OCI-LY7 (cell line): ENCODE measurements around the gene ZNF438. TPM values are rescaled to one million over a fixed set of nuclear protein-coding genes. Genes with fewer than 3 reads are reported as not detected.
"Not testable (repeated sequence)": the region's sequence is repeated elsewhere in the genome, so short reads cannot be mapped to it uniquely, and the experiment has no call there.

Source experiments
- BruUV-seq: library from RNA; stranded (reverse); fragments of 400-500 nt; replicated peaks from 2 replicates; lab custom pipeline; 2021; lab: Mats Ljungman, UMichigan
- CTCF ChIA-PET: fragments of 300-600 bp; sonication (Branson Sonifier 250); formaldehyde crosslinking; loops from one replicate; lab custom pipeline; 2022; ENCODE audit warnings: antibody characterized with exemption; ENCODE audit not compliant: unreplicated experiment; lab: Charles Lee
- POLR2A ChIA-PET: fragments of 300-600 bp; sonication (Branson Sonifier 250); formaldehyde crosslinking; loops from one replicate; lab custom pipeline; 2022; ENCODE audit warnings: antibody characterized with exemption; lab: Charles Lee
- DNase-seq: peaks from one replicate; pipeline ENCODE4 v3.0.0-alpha.2; 2015; ENCODE audit warnings: low spot score
- H2AFZ ChIP-seq: fragments of 200-600 bp; sonication (generic), shearing (Covaris generic); 2 replicates; pipeline ENCODE4 v1.6.1; 2014; ENCODE audit warnings: mild to moderate bottlenecking, antibody characterized with exemption, low read length, moderate library complexity
- H3K27ac ChIP-seq: fragments of 200-600 bp; sonication (generic); 2 replicates; pipeline ENCODE4 v1.5.1; 2014; ENCODE audit warnings: mixed run types, low read depth, mild to moderate bottlenecking, moderate library complexity, low read length, inconsistent platforms; ENCODE audit not compliant: poor library complexity, severe bottlenecking
- H3K36me3 ChIP-seq: fragments of 200-600 bp; sonication (generic); 2 replicates; pipeline ENCODE4 v1.6.1; 2014; ENCODE audit warnings: mild to moderate bottlenecking, antibody characterized with exemption, low read length, moderate library complexity, mixed read lengths; ENCODE audit not compliant: insufficient read depth
- H3K4me1 ChIP-seq: fragments of 200-600 bp; sonication (generic); 2 replicates; pipeline ENCODE4 v1.5.1; 2014; ENCODE audit warnings: mild to moderate bottlenecking, low read length; ENCODE audit not compliant: insufficient read depth, poor library complexity, severe bottlenecking
- H3K4me2 ChIP-seq: fragments of 200-600 bp; sonication (generic); 2 replicates; pipeline ENCODE4 v1.6.1; 2014; ENCODE audit warnings: mild to moderate bottlenecking, low read length
- H3K4me3 ChIP-seq: fragments of 200-600 bp; sonication (generic); 2 replicates; pipeline ENCODE4 v1.5.1; 2014; ENCODE audit warnings: mild to moderate bottlenecking, low read depth, low read length; ENCODE audit not compliant: poor library complexity, severe bottlenecking
- H3K79me2 ChIP-seq: fragments of 200-600 bp; sonication (generic); 2 replicates; pipeline ENCODE4 v1.6.1; 2016; ENCODE audit warnings: low read depth, mild to moderate bottlenecking, low read length, moderate library complexity, mixed read lengths; ENCODE audit not compliant: insufficient read depth
- H3K9me2 ChIP-seq: fragments of 200-600 bp; sonication (generic); 2 replicates; pipeline ENCODE4 v1.6.1; 2016; ENCODE audit warnings: mild to moderate bottlenecking, low read length, mixed read lengths; ENCODE audit not compliant: insufficient read depth
- H3K9me3 ChIP-seq: fragments of 200-600 bp; sonication (generic); 2 replicates; pipeline ENCODE4 v1.6.1; 2014; ENCODE audit warnings: mild to moderate bottlenecking, mixed run types, low read length, mixed read lengths
- H4K20me1 ChIP-seq: fragments of 200-600 bp; sonication (generic); 2 replicates; pipeline ENCODE4 v1.6.1; 2014; ENCODE audit warnings: mild to moderate bottlenecking, antibody characterized with exemption, low read length, moderate library complexity, mixed read lengths; ENCODE audit not compliant: insufficient read depth
- EZH2phosphoT487 ChIP-seq: fragments of 200-600 bp; sonication (generic); IDR thresholded peaks from 2 replicates; pipeline ENCODE4 v1.6.1; 2018; ENCODE audit warnings: low read depth, borderline replicate concordance, mild to moderate bottlenecking, mixed run types, antibody characterized with exemption, low read length, moderate library complexity, mixed read lengths
- intact Hi-C: fragments of 100-400 bp; cut with micrococcal nuclease; formaldehyde crosslinking; loops from one replicate; pipeline ENCODE4 v1.10.0; 2022; ENCODE audit not compliant: unreplicated experiment
- total RNA-seq, 2 experiments: library from RNA; depleted of rRNA in 1 of 2; stranded (reverse); fragments of >200 nt in 1 of 2; shearing (Covaris generic) in 1 of 2; gene quantifications; 2 replicates each; pipeline ENCODE4 v1.2.3, GENCODE V29; 2014 to 2022
- TF ChIP-seq, protein P1 (sequence below): fragments of 200-600 bp; sonication (generic); conservative IDR thresholded peaks from 2 replicates; pipeline ENCODE4 v1.5.1; 2014; ENCODE audit warnings: mild to moderate bottlenecking, antibody characterized with exemption, low read length, moderate library complexity, mixed read lengths

ZNF438 gene
- total RNA-seq, 2 experiments from 2014 or later: 2.0 to 2.5 TPM

DNA sequence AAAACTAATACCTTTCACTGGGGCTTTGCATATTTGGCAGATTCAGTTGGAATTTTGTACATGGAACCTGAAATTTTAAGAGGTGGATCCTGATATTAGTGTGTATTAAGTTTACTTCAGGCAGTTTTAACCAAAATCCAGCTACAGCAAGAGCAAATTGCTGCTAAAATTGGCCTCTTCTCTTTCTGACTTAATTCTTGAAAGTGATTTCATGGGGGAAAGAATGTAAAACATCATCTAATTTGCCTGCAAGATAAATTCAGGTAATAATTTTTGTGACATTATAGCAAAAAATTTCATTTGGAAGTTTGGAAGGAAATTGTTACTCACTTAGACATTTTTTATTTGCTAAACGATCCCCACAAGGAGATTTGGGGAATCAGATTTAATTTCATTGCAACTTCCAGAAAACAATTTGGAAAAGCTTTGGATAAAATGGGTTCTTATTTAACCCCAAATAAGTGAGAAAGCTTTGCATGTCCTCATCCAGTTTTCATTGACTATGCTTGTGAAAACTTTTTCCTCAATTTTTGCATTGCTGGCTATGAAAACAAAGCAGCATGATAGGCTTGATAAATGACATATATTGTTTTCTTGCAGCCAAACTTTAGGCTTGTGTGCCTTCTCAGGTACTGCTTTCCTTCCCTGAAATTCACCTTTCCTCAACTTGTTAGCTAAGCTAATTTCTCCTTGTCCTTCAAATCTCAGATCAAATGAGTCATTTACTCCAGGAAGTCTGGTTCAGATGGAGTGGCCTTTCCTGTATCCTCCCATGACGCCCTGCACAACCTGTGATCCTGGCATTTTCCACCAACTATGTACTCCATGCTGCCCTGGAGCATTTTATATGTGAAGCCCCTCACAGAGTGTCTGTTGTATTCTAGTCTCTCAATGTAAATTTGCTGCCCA lies 27.4 kb upstream of the ZNF438 start:
- Histone ChIP-seq H3K4me1 (no peaks in the 10 kb centered on the region), H3K9me3 (0 out of 2 replicates have a peak, but pooled peaks cover 3% of the 10 kb centered on the region), H2AFZ (no peak overlapping the region), H3K4me2 (no peak overlapping the region), H3K27ac (no peak overlapping the region), H3K9me2 (no peaks in the 10 kb centered on the region), H3K4me3 (no peak overlapping the region), H3K79me2 (no peaks in the 10 kb centered on the region), H4K20me1 (no peaks in the 10 kb centered on the region), H3K36me3 (no peaks in the 10 kb centered on the region)
- intact Hi-C loops: no loop called here
- no peak for DNase-seq
- TF ChIP-seq, protein P1, sequence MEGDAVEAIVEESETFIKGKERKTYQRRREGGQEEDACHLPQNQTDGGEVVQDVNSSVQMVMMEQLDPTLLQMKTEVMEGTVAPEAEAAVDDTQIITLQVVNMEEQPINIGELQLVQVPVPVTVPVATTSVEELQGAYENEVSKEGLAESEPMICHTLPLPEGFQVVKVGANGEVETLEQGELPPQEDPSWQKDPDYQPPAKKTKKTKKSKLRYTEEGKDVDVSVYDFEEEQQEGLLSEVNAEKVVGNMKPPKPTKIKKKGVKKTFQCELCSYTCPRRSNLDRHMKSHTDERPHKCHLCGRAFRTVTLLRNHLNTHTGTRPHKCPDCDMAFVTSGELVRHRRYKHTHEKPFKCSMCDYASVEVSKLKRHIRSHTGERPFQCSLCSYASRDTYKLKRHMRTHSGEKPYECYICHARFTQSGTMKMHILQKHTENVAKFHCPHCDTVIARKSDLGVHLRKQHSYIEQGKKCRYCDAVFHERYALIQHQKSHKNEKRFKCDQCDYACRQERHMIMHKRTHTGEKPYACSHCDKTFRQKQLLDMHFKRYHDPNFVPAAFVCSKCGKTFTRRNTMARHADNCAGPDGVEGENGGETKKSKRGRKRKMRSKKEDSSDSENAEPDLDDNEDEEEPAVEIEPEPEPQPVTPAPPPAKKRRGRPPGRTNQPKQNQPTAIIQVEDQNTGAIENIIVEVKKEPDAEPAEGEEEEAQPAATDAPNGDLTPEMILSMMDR: no peak
- TF ChIP-seq EZH2phosphoT487: no peak
- ChIA-PET CTCF (interaction anchor here (0.5 kb wide), 2 partner anchors 47 to 789 kb away, joined by 3 read pairs; no protein-coding TSS in a partner anchor), POLR2A (interaction anchor here (0.6 to 0.8 kb wide), 2 partner anchors 12 to 671 kb away, joined by 3 to 9 read pairs; no protein-coding TSS in a partner anchor)
- no TSS peak for BruUV-seq

GRCh38 chr10:31056678-31057077 lies 25.0 kb upstream of the ZNF438 start:
- H3K9me3 ChIP-seq, CTCF ChIA-PET, H2AFZ ChIP-seq, intact Hi-C loops, H3K9me2 ChIP-seq, BruUV-seq, H4K20me1 ChIP-seq, H3K4me2 ChIP-seq, H3K79me2 ChIP-seq, H3K4me3 ChIP-seq, H3K36me3 ChIP-seq, DNase-seq, H3K4me1 ChIP-seq, H3K27ac ChIP-seq: not testable (repeated sequence)
- POLR2A ChIA-PET: interaction anchor here (0.7 kb wide), 1 partner anchor 178 kb away, joined by 8 read pairs; no protein-coding TSS in a partner anchor

GRCh38 chr10:31055573-31056251 lies 24.0 kb upstream of the ZNF438 start:
- intact Hi-C loops: no loop called here
- Histone ChIP-seq H3K9me3 (0 out of 2 replicates have a peak, but pooled peaks cover 3% of the 10 kb centered on the region), H4K20me1 (no peaks in the 10 kb centered on the region), H3K9me2 (no peaks in the 10 kb centered on the region), H3K79me2 (no peaks in the 10 kb centered on the region), H3K36me3 (no peaks in the 10 kb centered on the region), H2AFZ (no peak overlapping the region), H3K4me3 (no peak overlapping the region), H3K4me2 (no peak overlapping the region), H3K4me1 (no peaks in the 10 kb centered on the region), H3K27ac (no peak overlapping the region)
- CTCF ChIA-PET: no interaction called here
- POLR2A ChIA-PET: no interaction called here
- no peak for DNase-seq
- TF ChIP-seq, protein P1: no peak
- no peak for TF ChIP-seq EZH2phosphoT487
- BruUV-seq: no TSS peak
